Neural cell (in vitro differentiated cells): ENCODE measurements around the gene RAX. TPM values are rescaled to one million over a fixed set of nuclear protein-coding genes. Genes with fewer than 3 reads are reported as not detected.

Experiments
- H2AFZ ChIP-seq: fragments of 200-600, 300-800 bp; sonication (generic), shearing (Covaris generic); 2 replicates; pipeline ENCODE4 v1.6.0; 2014; ENCODE audit warnings: low read depth, mild to moderate bottlenecking, antibody characterized with exemption, low read length, moderate library complexity
- H3F3A ChIP-seq: fragments of 200-600 bp; shearing (Covaris generic); 2 replicates; pipeline ENCODE4 v1.6.1; 2016; ENCODE audit warnings: mild to moderate bottlenecking, moderate library complexity, mixed read lengths, antibody characterized with exemption, low read length; ENCODE audit not compliant: insufficient read depth, poor library complexity, severe bottlenecking
- H3K27ac ChIP-seq: fragments of 200-600, 300-800 bp; sonication (generic), shearing (Covaris generic); 2 replicates; pipeline ENCODE4 v1.5.1; 2014; ENCODE audit warnings: mild to moderate bottlenecking, low read length, moderate library complexity
- H3K27me3 ChIP-seq: fragments of 300-800, 200-600 bp; sonication (generic), shearing (Covaris generic); 2 replicates; pipeline ENCODE4 v1.6.0; 2014; ENCODE audit warnings: mild to moderate bottlenecking, low read depth, low read length, moderate library complexity; ENCODE audit not compliant: insufficient read depth
- H3K36me3 ChIP-seq: fragments of 300-800, 200-600 bp; sonication (generic), shearing (Covaris generic); 2 replicates; pipeline ENCODE4 v1.5.1; 2014; ENCODE audit warnings: mild to moderate bottlenecking, antibody characterized with exemption, low read length, moderate library complexity; ENCODE audit not compliant: insufficient read depth
- H3K4me2 ChIP-seq: fragments of 300-800, 200-600 bp; sonication (generic), shearing (Covaris generic); 2 replicates; pipeline ENCODE4 v1.6.0; 2014; ENCODE audit warnings: mild to moderate bottlenecking, low read length
- H3K4me3 ChIP-seq: fragments of 300-800, 200-600 bp; sonication (generic), shearing (Covaris generic); 2 replicates; pipeline ENCODE4 v1.5.1; 2014; ENCODE audit warnings: mild to moderate bottlenecking, low read length, moderate library complexity
- H3K79me2 ChIP-seq: fragments of 200-600 bp; shearing (Covaris generic); replicated peaks from 2 replicates; pipeline ENCODE4 v1.6.0; 2014; ENCODE audit warnings: mild to moderate bottlenecking, low read length, moderate library complexity; ENCODE audit not compliant: insufficient read depth
- H3K9ac ChIP-seq: fragments of 300-800, 200-600 bp; sonication (generic), shearing (Covaris generic); 2 replicates; pipeline ENCODE4 v1.6.1; 2016; ENCODE audit warnings: mild to moderate bottlenecking, low read length, mixed read lengths
- H3K9me2 ChIP-seq: fragments of 200-600 bp; shearing (Covaris generic); 2 replicates; pipeline ENCODE4 v1.6.1; 2016; ENCODE audit warnings: mild to moderate bottlenecking, low read length, mixed read lengths; ENCODE audit not compliant: insufficient read depth
- H3K9me3 ChIP-seq: fragments of 200-600, 300-800 bp; sonication (generic), shearing (Covaris generic); 2 replicates; pipeline ENCODE4 v1.6.1; 2016; ENCODE audit warnings: mild to moderate bottlenecking, mixed run types, low read length, moderate library complexity, mixed read lengths
- H4K20me1 ChIP-seq: fragments of 200-600 bp; shearing (Covaris generic); 2 replicates; pipeline ENCODE4 v1.6.1; 2016; ENCODE audit warnings: mild to moderate bottlenecking, mixed run types; ENCODE audit not compliant: insufficient read depth
- EP300 ChIP-seq: fragments of 450-650 bp; conservative IDR thresholded peaks from 2 replicates; pipeline ENCODE4 v1.6.1; 2014; ENCODE audit warnings: antibody characterized with exemption, mild to moderate bottlenecking, moderate library complexity; ENCODE audit not compliant: poor library complexity, severe bottlenecking
- EZH2 ChIP-seq: fragments of 200-600, 300-800 bp; shearing (Covaris generic), sonication (generic); IDR thresholded peaks from 2 replicates; pipeline ENCODE4 v1.6.1; 2014; ENCODE audit warnings: antibody characterized with exemption, low read length, borderline replicate concordance, mild to moderate bottlenecking; ENCODE audit not compliant: insufficient read depth, poor library complexity, severe bottlenecking
- MXI1 ChIP-seq: fragments of 450-650 bp; conservative IDR thresholded peaks from 2 replicates; pipeline ENCODE4 v1.6.1; 2014; ENCODE audit warnings: antibody characterized with exemption, mild to moderate bottlenecking; ENCODE audit not compliant: poor library complexity, severe bottlenecking
- POLR2AphosphoS5 ChIP-seq: IDR thresholded peaks from 2 replicates; pipeline ENCODE4 v1.6.1; 2012
- RAD21 ChIP-seq: fragments of 450-650 bp; conservative IDR thresholded peaks from 2 replicates; pipeline ENCODE4 v1.6.1; 2014; ENCODE audit warnings: antibody characterized with exemption, mild to moderate bottlenecking, moderate library complexity
- SMC3 ChIP-seq: fragments of 450-650 bp; conservative IDR thresholded peaks from 2 replicates; pipeline ENCODE4 v1.6.1; 2014; ENCODE audit warnings: antibody characterized with exemption, mild to moderate bottlenecking, moderate library complexity; ENCODE audit not compliant: poor library complexity
- TAF1 ChIP-seq: IDR thresholded peaks from 2 replicates; pipeline ENCODE4 v1.6.1; 2012; ENCODE audit warnings: low read depth
- polyA plus RNA-seq: library from polyadenylated mRNA; depleted of rRNA; stranded (reverse); fragments of >200 nt; gene quantifications from 2 replicates; pipeline ENCODE4 v1.2.3, GENCODE V29; 2014
- TF ChIP-seq, protein P1 (sequence below): fragments of 450-650 bp; IDR thresholded peaks from 2 replicates; pipeline ENCODE4 v1.5.1; 2014; ENCODE audit warnings: antibody characterized with exemption, mild to moderate bottlenecking, moderate library complexity; ENCODE audit not compliant: poor library complexity, severe bottlenecking
- TF ChIP-seq, protein P2 (sequence below): IDR thresholded peaks from 2 replicates; pipeline ENCODE4 v1.6.1; 2012; ENCODE audit warnings: borderline replicate concordance

The RAX gene
- polyA plus RNA-seq, 1 donor from 2014 or later: not detected

DNA sequence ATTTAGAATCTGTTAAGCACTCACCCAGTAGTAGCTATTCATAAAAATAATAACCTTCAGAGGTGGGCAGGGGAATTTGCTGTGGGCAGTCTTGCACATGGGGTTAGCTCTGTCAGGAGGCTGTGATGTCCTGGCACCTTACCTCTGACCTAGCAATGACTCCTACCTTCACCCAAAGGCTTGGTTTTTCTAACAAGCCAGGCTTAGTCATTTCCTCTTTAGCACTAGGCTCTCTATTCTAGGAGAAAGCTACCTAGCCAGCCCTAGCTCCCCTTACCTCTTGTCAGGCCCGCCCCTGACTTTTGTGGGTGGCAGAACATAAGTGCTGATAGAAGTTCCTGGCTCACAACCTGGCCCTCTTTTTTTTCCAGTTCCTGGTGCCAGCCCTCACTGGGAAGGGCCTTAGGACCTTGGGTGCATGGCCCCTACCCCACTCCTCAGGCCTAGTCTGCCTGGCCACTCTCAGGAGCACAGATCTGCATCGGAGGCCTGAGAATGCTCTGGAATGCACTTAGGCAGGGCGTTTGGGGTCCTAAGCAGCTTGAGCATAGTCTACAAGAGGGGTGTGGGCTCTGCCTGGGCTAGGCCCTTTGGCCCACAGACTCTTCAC is 27.5 kb upstream of the RAX start:
- H3K9me3 ChIP-seq: no peaks in the 10 kb centered on the region
- no peak overlapping the region for H3K9ac ChIP-seq
- no peak overlapping the region for H3K4me3 ChIP-seq
- peaks cover 4% of the 10 kb centered on the region for H3K27me3 ChIP-seq
- H2AFZ ChIP-seq: no peak overlapping the region
- no peaks in the 10 kb centered on the region for H3K9me2 ChIP-seq
- no peak overlapping the region for H3K27ac ChIP-seq
- H3K36me3 ChIP-seq: no peaks in the 10 kb centered on the region
- H4K20me1 ChIP-seq: no peaks in the 10 kb centered on the region
- no peaks in the 10 kb centered on the region for H3K79me2 ChIP-seq
- TF ChIP-seq MXI1 (no peak), EZH2 (no peak), POLR2AphosphoS5 (no peak), EP300 (no peak), TAF1 (no peak), RAD21 (no peak), SMC3 (no peak)
- TF ChIP-seq, protein P1, sequence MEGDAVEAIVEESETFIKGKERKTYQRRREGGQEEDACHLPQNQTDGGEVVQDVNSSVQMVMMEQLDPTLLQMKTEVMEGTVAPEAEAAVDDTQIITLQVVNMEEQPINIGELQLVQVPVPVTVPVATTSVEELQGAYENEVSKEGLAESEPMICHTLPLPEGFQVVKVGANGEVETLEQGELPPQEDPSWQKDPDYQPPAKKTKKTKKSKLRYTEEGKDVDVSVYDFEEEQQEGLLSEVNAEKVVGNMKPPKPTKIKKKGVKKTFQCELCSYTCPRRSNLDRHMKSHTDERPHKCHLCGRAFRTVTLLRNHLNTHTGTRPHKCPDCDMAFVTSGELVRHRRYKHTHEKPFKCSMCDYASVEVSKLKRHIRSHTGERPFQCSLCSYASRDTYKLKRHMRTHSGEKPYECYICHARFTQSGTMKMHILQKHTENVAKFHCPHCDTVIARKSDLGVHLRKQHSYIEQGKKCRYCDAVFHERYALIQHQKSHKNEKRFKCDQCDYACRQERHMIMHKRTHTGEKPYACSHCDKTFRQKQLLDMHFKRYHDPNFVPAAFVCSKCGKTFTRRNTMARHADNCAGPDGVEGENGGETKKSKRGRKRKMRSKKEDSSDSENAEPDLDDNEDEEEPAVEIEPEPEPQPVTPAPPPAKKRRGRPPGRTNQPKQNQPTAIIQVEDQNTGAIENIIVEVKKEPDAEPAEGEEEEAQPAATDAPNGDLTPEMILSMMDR: no peak
- TF ChIP-seq, protein P2, sequence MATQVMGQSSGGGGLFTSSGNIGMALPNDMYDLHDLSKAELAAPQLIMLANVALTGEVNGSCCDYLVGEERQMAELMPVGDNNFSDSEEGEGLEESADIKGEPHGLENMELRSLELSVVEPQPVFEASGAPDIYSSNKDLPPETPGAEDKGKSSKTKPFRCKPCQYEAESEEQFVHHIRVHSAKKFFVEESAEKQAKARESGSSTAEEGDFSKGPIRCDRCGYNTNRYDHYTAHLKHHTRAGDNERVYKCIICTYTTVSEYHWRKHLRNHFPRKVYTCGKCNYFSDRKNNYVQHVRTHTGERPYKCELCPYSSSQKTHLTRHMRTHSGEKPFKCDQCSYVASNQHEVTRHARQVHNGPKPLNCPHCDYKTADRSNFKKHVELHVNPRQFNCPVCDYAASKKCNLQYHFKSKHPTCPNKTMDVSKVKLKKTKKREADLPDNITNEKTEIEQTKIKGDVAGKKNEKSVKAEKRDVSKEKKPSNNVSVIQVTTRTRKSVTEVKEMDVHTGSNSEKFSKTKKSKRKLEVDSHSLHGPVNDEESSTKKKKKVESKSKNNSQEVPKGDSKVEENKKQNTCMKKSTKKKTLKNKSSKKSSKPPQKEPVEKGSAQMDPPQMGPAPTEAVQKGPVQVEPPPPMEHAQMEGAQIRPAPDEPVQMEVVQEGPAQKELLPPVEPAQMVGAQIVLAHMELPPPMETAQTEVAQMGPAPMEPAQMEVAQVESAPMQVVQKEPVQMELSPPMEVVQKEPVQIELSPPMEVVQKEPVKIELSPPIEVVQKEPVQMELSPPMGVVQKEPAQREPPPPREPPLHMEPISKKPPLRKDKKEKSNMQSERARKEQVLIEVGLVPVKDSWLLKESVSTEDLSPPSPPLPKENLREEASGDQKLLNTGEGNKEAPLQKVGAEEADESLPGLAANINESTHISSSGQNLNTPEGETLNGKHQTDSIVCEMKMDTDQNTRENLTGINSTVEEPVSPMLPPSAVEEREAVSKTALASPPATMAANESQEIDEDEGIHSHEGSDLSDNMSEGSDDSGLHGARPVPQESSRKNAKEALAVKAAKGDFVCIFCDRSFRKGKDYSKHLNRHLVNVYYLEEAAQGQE: no peak
- no peaks in the 10 kb centered on the region for H3F3A ChIP-seq
- no peak overlapping the region for H3K4me2 ChIP-seq

DNA sequence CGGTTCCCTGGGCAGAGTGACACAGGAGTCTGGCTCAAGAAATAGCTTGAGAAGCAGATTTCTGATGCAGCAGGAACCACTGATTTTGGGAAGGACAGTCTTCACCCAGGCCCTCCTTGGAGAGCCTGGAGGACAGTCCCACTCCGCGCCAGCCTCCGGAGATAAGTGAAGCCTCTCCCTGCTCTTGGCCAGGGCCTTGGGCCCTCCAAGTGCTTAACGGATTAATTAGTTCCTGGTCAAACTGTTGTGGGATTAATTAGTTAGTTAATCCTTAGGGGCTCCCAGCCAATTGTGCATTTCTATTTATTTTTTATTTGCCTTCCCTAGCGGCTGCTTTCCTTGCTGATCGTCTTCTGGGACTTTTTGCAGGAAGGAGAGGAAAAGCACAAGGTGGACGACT is 25.6 kb upstream of the RAX start:
- no peaks in the 10 kb centered on the region for H3K36me3 ChIP-seq
- no peak overlapping the region for H3K4me2 ChIP-seq
- no peaks in the 10 kb centered on the region for H4K20me1 ChIP-seq
- no peak overlapping the region for H3K27ac ChIP-seq
- H3K79me2 ChIP-seq: no peaks in the 10 kb centered on the region
- peaks cover 4% of the 10 kb centered on the region for H3K27me3 ChIP-seq
- no peak overlapping the region for H3K9ac ChIP-seq
- H3K9me2 ChIP-seq: no peaks in the 10 kb centered on the region
- H3K9me3 ChIP-seq: no peaks in the 10 kb centered on the region
- no peak overlapping the region for H3K4me3 ChIP-seq
- H2AFZ ChIP-seq: no peak overlapping the region
- TF ChIP-seq TAF1 (no peak), RAD21 (no peak), POLR2AphosphoS5 (no peak), MXI1 (no peak), EZH2 (no peak)
- TF ChIP-seq, protein P1: no peak
- TF ChIP-seq, protein P2: no peak
- no peaks in the 10 kb centered on the region for H3F3A ChIP-seq
